Activated naive CD8-positive, alpha-beta T cell treated with anti-CD3 and anti-CD28 coated beads for 36 hours (primary cell): Measurements from ENCODE around the gene ENOSF1. TPM values are rescaled to one million over a fixed set of nuclear protein-coding genes. Genes with fewer than 3 reads are reported as not detected.
"Not testable (repeated sequence)": the region's sequence is repeated elsewhere in the genome, so short reads cannot be mapped to it uniquely, and the experiment has no call there.

ENCODE experiments used
- DNase-seq: peaks from one replicate; pipeline ENCODE4 v3.0.0; 2021
- H3K27ac Mint-ChIP-seq: one replicate; pipeline ENCODE4 v1.8.0; 2022; ENCODE audit warnings: mild to moderate bottlenecking, moderate library complexity, mixed read lengths
- H3K27me3 Mint-ChIP-seq: one replicate; pipeline ENCODE4 v1.8.0; 2022; ENCODE audit warnings: mild to moderate bottlenecking, mixed read lengths
- H3K36me3 Mint-ChIP-seq: one replicate; pipeline ENCODE4 v1.8.0; 2021; ENCODE audit warnings: mild to moderate bottlenecking, mixed read lengths
- H3K4me1 Mint-ChIP-seq: one replicate; pipeline ENCODE4 v1.8.0; 2021; ENCODE audit warnings: mixed read lengths
- H3K4me3 Mint-ChIP-seq: one replicate; pipeline ENCODE4 v1.8.0; 2022; ENCODE audit warnings: mild to moderate bottlenecking, moderate library complexity, mixed read lengths
- H3K9me3 Mint-ChIP-seq: one replicate; pipeline ENCODE4 v1.8.0; 2022; ENCODE audit warnings: mixed read lengths
- total RNA-seq, 2 experiments: library from RNA; stranded (reverse); gene quantifications; one replicate each; pipeline ENCODE4 v1.2.3, GENCODE V29; 2021

Gene ENOSF1
- total RNA-seq, 2 experiments from 2014 or later: 61.7 to 75.2 TPM

- Mint-ChIP-seq H3K36me3 (peaks cover 30% of the 10 kb centered on the region), H3K9me3 (no peaks in the 10 kb centered on the region), H3K4me1 (peaks cover 19% of the 10 kb centered on the region), H3K27me3 (no peaks in the 10 kb centered on the region), H3K4me3 (no peak overlapping the region), H3K27ac (no peak overlapping the region)
- no peak for DNase-seq
Measured at GRCh38 chr18:686339-687111, 25.9 kb downstream of the ENOSF1 start.

DNA sequence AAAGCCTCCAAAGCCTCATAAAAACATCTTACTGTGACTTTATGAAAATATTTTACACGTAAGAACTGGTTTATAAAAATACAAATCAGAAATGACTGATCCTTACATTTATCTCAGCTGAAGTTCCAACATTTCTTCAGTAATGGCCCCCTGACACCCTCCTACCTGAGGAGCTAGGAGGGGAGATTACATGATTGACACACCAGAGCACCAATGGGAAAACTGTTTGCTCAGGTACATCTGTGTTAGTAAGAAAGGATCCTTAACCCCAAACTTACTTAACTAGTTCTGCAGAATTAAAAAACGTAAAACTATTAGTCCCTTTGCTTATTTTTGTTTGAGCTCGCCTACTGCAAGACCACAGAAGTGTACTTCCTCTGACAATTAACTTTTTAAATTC lies 27.0 kb downstream of the ENOSF1 start:
- Mint-ChIP-seq H3K27me3 (no peaks in the 10 kb centered on the region), H3K27ac (no peak overlapping the region), H3K36me3 (peaks cover 38% of the 10 kb centered on the region), H3K9me3 (no peaks in the 10 kb centered on the region), H3K4me3 (no peak overlapping the region), H3K4me1 (peaks cover 21% of the 10 kb centered on the region)
- DNase-seq: no peak

GRCh38 chr18:683531-683930 lies 28.9 kb downstream of the ENOSF1 start:
- DNase-seq: no peak
- Mint-ChIP-seq H3K36me3 (peaks cover 40% of the 10 kb centered on the region), H3K4me3 (no peak overlapping the region)

GRCh38 chr18:682833-683232 lies 29.6 kb downstream of the ENOSF1 start:
- H3K4me3 Mint-ChIP-seq: no peak overlapping the region
- peaks cover 19% of the 10 kb centered on the region for H3K4me1 Mint-ChIP-seq
- H3K36me3 Mint-ChIP-seq: peaks cover 40% of the 10 kb centered on the region
- DNase-seq: no peak
- H3K27me3 Mint-ChIP-seq: no peaks in the 10 kb centered on the region
- H3K27ac Mint-ChIP-seq: peak overlapping the region; percentile 86
- no peaks in the 10 kb centered on the region for H3K9me3 Mint-ChIP-seq

More at GRCh38 chr18:683531-683930, 28.9 kb downstream of the ENOSF1 start:
- H3K27ac Mint-ChIP-seq: no peak overlapping the region
- H3K9me3 Mint-ChIP-seq: no peaks in the 10 kb centered on the region
- H3K27me3 Mint-ChIP-seq: no peaks in the 10 kb centered on the region
- H3K4me1 Mint-ChIP-seq: peaks cover 19% of the 10 kb centered on the region

GRCh38 chr18:682416-682815 lies 30.0 kb downstream of the ENOSF1 start:
- not testable (repeated sequence) for H3K9me3 Mint-ChIP-seq, H3K27me3 Mint-ChIP-seq, H3K4me3 Mint-ChIP-seq, DNase-seq
- peak overlapping the region; percentile 86 for H3K27ac Mint-ChIP-seq
- H3K36me3 Mint-ChIP-seq: peaks cover 38% of the 10 kb centered on the region
- peaks cover 19% of the 10 kb centered on the region for H3K4me1 Mint-ChIP-seq

DNA sequence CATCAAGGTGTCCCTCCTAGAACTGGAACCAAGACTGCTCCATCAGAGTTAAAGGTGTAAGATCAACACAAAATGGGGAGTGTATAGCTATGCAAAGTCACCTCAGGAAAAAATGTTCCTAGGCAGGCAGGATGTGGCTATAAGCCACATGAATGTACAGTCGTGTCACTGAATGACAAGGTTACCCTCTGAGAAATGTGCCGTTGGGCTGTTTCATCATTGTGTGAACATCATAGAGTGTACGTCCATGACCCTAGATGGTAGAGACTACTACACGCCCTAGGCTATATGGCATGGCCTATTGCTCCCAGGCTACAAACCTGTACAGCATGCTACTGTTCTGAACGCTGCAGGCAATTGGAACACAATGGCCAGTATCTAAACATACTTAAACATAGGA lies 30.4 kb downstream of the ENOSF1 start:
- H3K4me3 Mint-ChIP-seq: no peak overlapping the region
- peak overlapping the region; percentile 86 for H3K27ac Mint-ChIP-seq
- H3K27me3 Mint-ChIP-seq: no peaks in the 10 kb centered on the region
- peak; percentile 65 for DNase-seq
- H3K4me1 Mint-ChIP-seq: peaks cover 19% of the 10 kb centered on the region
- peaks cover 34% of the 10 kb centered on the region for H3K36me3 Mint-ChIP-seq
- no peaks in the 10 kb centered on the region for H3K9me3 Mint-ChIP-seq

GRCh38 chr18:680392-680791 lies 32.0 kb downstream of the ENOSF1 start:
- no peaks in the 10 kb centered on the region for H3K9me3 Mint-ChIP-seq
- DNase-seq: no peak
- peaks cover 45% of the 10 kb centered on the region for H3K36me3 Mint-ChIP-seq
- H3K27ac Mint-ChIP-seq: no peak overlapping the region
- H3K27me3 Mint-ChIP-seq: no peaks in the 10 kb centered on the region
- no peak overlapping the region for H3K4me3 Mint-ChIP-seq
- peaks cover 19% of the 10 kb centered on the region for H3K4me1 Mint-ChIP-seq

- H3K27ac Mint-ChIP-seq: no peak overlapping the region
- H3K27me3 Mint-ChIP-seq: no peaks in the 10 kb centered on the region
- peaks cover 19% of the 10 kb centered on the region for H3K4me1 Mint-ChIP-seq
- H3K36me3 Mint-ChIP-seq: peaks cover 49% of the 10 kb centered on the region
- H3K9me3 Mint-ChIP-seq: no peaks in the 10 kb centered on the region
- DNase-seq: no peak
- no peak overlapping the region for H3K4me3 Mint-ChIP-seq
Measured at GRCh38 chr18:679516-679915, 32.9 kb downstream of the ENOSF1 start.

DNA sequence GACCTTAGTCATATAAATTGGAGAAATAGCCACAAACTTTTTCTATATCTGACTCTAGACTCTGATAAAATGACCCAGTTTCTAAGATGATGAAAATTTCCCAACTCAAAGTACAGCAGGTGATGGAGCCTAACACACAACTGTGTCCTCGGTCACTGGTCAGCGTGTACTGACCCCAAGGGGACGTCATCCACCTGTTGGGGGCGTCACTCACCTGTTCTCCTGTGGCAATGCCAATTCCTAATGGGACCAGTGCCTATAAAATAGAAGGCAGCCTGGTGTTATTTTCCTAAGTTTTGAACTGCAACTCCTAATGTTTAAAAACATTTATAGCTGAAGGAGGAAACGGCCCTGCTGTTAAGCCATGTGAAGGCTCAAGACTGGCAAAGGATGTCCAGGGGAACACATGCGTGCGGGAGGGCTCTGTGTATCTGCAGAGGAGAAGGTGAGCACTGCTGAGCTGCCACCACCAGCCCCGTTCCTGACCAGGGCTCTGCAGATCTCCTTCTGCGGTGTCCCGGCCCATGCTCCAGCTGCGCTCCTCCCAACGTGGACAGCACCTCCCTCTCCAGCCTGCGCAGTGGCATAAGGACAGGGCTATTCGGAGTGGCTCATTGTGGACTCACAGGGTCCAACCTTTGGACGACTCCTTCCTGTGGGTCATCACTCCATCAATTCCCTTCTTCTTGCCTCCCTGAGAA lies 33.8 kb downstream of the ENOSF1 start:
- Mint-ChIP-seq H3K9me3 (no peaks in the 10 kb centered on the region), H3K4me3 (no peak overlapping the region), H3K4me1 (peaks cover 19% of the 10 kb centered on the region), H3K27me3 (no peaks in the 10 kb centered on the region), H3K36me3 (peaks cover 48% of the 10 kb centered on the region), H3K27ac (no peak overlapping the region)
- DNase-seq: no peak

GRCh38 chr18:677951-678381 lies 34.5 kb downstream of the ENOSF1 start:
- H3K4me3 Mint-ChIP-seq: no peak overlapping the region
- H3K4me1 Mint-ChIP-seq: peaks cover 14% of the 10 kb centered on the region
- DNase-seq: no peak
- H3K9me3 Mint-ChIP-seq: no peaks in the 10 kb centered on the region
- H3K27me3 Mint-ChIP-seq: no peaks in the 10 kb centered on the region
- H3K27ac Mint-ChIP-seq: no peak overlapping the region
- peaks cover 43% of the 10 kb centered on the region for H3K36me3 Mint-ChIP-seq

- H3K9me3 Mint-ChIP-seq: no peaks in the 10 kb centered on the region
- H3K36me3 Mint-ChIP-seq: peaks cover 43% of the 10 kb centered on the region
- H3K4me3 Mint-ChIP-seq: no peak overlapping the region
- H3K27ac Mint-ChIP-seq: peak overlapping the region; percentile 52
- H3K27me3 Mint-ChIP-seq: no peaks in the 10 kb centered on the region
- no peak for DNase-seq
- peaks cover 8% of the 10 kb centered on the region for H3K4me1 Mint-ChIP-seq
Measured at GRCh38 chr18:677145-677544, 35.3 kb downstream of the ENOSF1 start.

- Mint-ChIP-seq H3K9me3 (no peaks in the 10 kb centered on the region), H3K36me3 (peaks cover 39% of the 10 kb centered on the region), H3K4me1 (peaks cover 4% of the 10 kb centered on the region), H3K27ac (no peak overlapping the region), H3K4me3 (no peak overlapping the region), H3K27me3 (no peaks in the 10 kb centered on the region)
- no peak for DNase-seq
Measured at GRCh38 chr18:676736-677135, 35.7 kb downstream of the ENOSF1 start.

GRCh38 chr18:676069-676468 lies 36.4 kb downstream of the ENOSF1 start:
- H3K4me1 Mint-ChIP-seq: no peaks in the 10 kb centered on the region
- H3K4me3 Mint-ChIP-seq: no peak overlapping the region
- H3K27me3 Mint-ChIP-seq: no peaks in the 10 kb centered on the region
- no peak for DNase-seq
- no peaks in the 10 kb centered on the region for H3K9me3 Mint-ChIP-seq
- peaks cover 39% of the 10 kb centered on the region for H3K36me3 Mint-ChIP-seq
- no peak overlapping the region for H3K27ac Mint-ChIP-seq

DNA sequence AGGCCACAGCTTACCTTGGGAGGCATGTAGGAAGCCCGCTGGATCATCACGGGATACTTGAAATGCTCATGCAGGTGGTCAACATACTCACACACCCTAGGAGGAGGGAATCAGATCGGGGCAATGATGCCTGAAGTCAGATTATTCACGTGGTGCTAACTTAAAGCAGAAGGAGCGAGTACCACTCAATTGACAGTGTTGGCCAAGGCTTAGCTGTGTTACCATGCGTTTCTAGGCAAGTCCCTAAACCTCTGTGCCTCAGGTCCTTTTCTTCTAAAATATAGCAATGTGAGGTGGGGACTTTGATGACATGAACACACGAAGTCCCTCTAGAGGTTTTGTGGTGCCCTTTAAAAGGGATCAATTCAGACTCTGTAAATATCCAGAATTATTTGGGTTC lies 37.1 kb downstream of the ENOSF1 start:
- H3K36me3 Mint-ChIP-seq: peaks cover 39% of the 10 kb centered on the region
- no peaks in the 10 kb centered on the region for H3K9me3 Mint-ChIP-seq
- no peak overlapping the region for H3K4me3 Mint-ChIP-seq
- H3K27me3 Mint-ChIP-seq: no peaks in the 10 kb centered on the region
- H3K27ac Mint-ChIP-seq: no peak overlapping the region
- no peak for DNase-seq
- H3K4me1 Mint-ChIP-seq: no peaks in the 10 kb centered on the region

- Mint-ChIP-seq H3K36me3 (peaks cover 46% of the 10 kb centered on the region), H3K4me1 (no peaks in the 10 kb centered on the region), H3K9me3 (no peaks in the 10 kb centered on the region), H3K27me3 (no peaks in the 10 kb centered on the region), H3K27ac (no peak overlapping the region), H3K4me3 (no peak overlapping the region)
- no peak for DNase-seq
Measured at GRCh38 chr18:673769-674168, 38.7 kb downstream of the ENOSF1 start.

DNA sequence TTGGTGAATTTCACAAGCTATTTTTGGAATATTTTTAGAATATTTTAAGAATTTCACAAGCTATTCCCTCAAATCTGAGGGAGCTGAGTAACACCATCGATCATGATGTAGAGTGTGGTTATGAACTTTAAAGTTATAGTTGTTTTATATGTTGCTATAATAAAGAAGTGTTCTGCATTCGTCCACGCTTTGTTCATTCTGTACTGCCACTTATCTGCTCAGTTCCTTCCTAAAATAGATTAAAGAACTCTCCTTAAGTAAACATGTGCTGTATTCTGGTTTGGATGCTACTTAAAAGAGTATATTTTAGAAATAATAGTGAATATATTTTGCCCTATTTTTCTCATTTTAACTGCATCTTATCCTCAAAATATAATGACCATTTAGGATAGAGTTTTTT lies 39.1 kb downstream of the ENOSF1 start:
- H3K36me3 Mint-ChIP-seq: peaks cover 50% of the 10 kb centered on the region
- H3K9me3 Mint-ChIP-seq: no peaks in the 10 kb centered on the region
- DNase-seq: no peak
- no peak overlapping the region for H3K4me3 Mint-ChIP-seq
- no peak overlapping the region for H3K27ac Mint-ChIP-seq
- H3K27me3 Mint-ChIP-seq: no peaks in the 10 kb centered on the region
- no peaks in the 10 kb centered on the region for H3K4me1 Mint-ChIP-seq
